ENCODE data around the gene KIF26B.

- TF ChIP-seq, protein P1, sequence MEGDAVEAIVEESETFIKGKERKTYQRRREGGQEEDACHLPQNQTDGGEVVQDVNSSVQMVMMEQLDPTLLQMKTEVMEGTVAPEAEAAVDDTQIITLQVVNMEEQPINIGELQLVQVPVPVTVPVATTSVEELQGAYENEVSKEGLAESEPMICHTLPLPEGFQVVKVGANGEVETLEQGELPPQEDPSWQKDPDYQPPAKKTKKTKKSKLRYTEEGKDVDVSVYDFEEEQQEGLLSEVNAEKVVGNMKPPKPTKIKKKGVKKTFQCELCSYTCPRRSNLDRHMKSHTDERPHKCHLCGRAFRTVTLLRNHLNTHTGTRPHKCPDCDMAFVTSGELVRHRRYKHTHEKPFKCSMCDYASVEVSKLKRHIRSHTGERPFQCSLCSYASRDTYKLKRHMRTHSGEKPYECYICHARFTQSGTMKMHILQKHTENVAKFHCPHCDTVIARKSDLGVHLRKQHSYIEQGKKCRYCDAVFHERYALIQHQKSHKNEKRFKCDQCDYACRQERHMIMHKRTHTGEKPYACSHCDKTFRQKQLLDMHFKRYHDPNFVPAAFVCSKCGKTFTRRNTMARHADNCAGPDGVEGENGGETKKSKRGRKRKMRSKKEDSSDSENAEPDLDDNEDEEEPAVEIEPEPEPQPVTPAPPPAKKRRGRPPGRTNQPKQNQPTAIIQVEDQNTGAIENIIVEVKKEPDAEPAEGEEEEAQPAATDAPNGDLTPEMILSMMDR (conservative IDR thresholded peaks at IDR 0.05; ENCODE audit: low read depth in 2 of 2) = no peak
- no peak for TF ChIP-seq POLR2AphosphoS5 (IDR thresholded peaks at IDR 0.05; ENCODE audit: low read depth)
Observed at GRCh38 chr1:245650441-245650960, 495.7 kb downstream of the KIF26B start.
